HG02763 (cell line): Measurements from ENCODE around the gene FADD.

Experiments
- ATAC-seq: cut with Tn5 transposase; IDR thresholded peaks from one replicate; pipeline ENCODE4 v1.9.1; 2021; ENCODE audit warnings: mild to moderate bottlenecking, moderate library complexity; ENCODE audit not compliant: unreplicated experiment

Gene FADD

GRCh38 chr11:70230840-70231710 lies 28.0 kb downstream of the FADD start:
- no peak for ATAC-seq

DNA sequence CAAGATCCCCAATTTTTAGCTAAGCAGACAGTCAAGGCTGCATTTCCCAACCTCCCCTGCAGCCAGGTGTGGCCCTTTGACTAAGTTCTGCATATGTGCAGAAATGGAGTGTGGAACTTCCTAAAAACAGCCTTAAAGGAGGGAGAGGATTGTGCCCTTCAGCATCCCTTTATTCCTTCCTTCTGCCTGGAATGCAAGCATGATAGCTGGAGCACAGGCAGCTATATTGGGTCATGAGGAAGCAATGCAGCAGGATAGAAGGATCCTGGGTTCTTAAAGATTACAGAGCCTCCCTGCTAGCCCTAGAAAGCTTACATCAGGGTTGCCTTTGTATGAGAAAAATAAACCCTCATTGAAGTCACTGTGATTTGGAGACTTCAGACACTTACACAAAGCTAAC lies 29.9 kb downstream of the FADD start:
- ATAC-seq, result no peak

- no peak for ATAC-seq
These were observed 30.4 kb downstream of the FADD start for GRCh38 chr11:70233511-70233934.

GRCh38 chr11:70233962-70234361 lies 30.9 kb downstream of the FADD start:
- ATAC-seq, result no peak

DNA sequence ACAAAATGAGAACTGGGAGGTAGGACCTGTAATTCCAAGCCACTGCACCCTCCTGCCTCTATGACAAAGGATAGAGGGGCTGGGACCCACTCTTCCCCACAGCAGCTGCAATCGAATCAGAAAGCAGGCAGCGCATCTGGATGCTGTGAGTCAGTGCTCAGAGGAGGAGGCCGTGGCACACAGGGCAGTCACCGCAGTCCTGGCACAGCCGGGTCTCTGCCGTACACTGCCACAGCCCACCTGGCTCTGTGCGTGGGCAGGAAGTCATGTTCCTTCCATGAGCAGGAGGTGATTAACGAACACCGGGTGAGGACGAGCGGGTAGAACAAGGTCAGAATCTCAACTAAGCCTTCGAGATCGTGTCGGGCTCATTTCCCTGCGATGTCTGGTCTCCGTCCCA lies 37.2 kb downstream of the FADD start:
- ATAC-seq, result no peak

DNA sequence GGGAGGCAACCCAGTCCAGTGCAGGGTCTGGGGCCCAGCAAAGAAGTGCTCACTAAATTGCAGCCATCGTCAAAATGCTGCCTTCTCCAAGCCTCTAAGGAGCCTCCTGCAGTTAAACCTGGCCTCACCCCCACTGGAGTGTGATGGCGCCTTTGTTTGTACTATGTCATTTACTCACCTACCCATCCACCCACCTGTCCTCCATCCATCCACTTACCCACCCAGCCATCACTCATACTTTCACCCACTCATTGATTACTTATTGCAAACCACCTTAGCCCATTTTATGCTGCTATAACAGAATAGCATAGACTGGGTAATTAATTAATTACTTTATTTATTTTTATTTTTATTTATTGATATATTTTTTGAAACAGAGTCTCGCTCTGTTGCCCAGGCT lies 38.6 kb downstream of the FADD start:
- no peak for ATAC-seq

- ATAC-seq, result no peak
These were observed 39.8 kb downstream of the FADD start for GRCh38 chr11:70242885-70243284.

- no peak for ATAC-seq
These were observed 41.0 kb downstream of the FADD start for GRCh38 chr11:70243912-70244652.

DNA sequence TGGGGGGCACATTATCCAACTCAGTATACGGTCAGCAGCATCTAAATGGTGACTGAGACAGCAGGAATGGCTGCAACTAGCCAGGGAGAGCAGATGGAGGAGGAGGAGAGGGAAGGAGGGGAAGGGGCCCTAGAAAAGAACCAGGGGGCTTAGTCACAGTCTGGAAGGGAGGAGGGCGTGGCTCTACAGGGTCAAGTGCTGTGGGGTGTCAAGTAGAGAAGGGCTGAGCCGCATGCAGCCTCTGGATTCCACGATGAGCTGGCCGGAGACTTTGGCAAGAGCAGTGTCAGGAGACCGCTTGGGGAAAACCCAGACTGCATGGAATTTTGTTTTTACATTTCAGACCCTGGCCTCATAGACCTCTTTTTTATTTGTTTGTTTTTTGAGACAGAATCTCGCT lies 41.6 kb downstream of the FADD start:
- ATAC-seq, result no peak

DNA sequence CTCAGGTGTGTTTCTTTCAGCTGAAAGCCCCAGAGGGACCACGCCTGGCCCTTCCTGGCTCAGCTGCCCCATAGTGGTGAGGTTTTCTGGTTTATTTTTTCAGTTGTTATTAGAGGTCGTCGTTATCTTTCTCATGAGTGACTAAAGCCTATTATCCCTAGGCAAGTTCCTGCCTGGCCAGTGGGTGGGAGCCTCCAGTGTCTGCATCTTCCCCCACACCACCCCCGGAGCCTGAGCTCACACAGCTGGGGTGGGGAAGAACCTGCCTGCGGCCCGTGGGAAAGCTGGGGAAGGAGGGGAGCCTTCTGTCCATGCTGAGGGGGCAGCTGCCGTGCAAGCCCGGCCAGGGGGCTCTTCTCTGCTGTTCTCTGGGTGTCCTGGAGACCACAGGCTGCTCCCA lies 43.1 kb downstream of the FADD start:
- ATAC-seq, result no peak

DNA sequence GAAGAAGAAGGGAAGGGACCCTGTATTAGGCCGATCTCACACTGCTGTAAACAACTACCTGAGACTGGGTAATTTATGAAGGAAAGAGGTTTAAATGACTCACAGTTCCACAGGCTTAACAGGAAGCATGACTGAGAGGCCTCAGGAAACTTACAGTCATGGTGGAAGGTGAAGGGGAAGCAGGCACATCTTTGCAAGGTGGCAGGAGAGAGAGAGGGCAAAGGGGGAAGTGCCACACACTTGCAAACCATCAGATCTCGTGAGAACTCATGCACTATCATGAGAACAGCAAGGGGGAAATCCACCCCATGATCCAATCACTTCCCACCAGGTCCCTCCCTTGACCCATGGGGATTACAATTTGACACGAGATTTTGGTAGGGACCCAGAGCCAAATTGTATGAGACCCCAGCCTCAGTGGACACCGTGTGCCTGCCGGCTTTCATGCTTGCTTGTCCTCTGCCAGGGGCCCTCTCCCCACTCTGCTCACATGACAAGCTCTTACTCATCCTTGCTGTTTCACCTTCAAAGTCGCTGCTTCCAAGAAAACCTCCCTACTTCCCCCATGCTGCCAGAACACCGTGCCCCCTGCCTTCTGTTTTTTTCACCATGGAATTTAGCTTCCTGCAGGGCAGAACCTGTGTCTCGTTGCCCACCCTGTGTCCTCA lies 44.1 kb downstream of the FADD start:
- ATAC-seq, result no peak

DNA sequence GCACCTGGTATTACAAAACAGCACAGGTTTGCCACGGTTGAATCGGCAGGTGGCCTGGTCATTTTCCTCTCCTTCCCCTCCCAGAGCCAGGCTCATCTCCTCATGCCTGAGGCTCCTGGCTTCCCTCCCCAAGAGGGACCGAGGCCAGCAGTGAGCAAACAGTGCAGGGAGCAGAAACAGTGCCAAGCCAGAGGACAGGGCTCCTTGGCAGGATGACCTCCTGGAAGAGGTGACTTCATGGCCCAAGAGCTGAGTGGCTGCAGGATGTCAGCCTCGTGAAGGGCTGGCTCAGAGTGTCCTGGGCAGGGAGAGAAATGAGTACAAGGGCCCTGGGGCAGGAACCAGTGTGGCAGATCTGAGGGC lies 44.6 kb downstream of the FADD start:
- ATAC-seq, result no peak

DNA sequence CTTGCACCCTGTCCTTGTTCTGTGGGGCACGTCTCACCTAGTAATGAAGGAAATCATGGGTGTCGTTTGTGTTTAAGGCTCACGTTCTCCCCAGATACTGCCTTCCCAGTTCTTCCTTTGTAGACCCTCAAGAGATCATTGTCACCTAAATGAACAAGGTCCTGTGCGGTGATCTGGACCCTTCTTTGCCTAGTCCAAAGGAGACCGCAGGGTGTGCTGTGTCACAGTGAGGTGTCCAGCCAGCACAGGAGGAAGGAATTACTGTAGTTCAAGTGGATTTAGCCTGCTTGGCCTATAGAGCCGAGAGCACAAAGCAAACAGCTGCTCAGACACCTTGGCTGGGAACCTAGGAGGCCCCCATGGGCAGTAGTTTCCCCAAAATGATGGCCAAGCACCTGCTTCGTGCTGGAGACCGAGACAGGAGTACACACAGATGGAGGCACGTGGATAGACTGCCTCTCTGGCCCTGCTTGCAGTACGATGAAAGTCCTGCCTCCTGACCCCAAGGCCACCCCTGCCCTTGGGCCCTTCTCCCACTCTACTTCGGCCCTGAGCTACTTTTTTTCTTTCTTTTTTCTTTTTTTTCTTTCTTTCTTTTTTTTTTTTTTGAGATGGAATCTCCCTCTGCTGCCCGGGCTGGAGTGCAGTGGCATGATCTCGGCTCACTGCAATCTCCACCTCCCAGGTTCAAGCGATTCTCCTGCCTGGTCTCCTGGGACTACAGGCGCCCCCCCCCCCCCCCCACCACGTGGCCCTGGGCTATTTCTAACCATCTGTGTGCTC lies 48.0 kb downstream of the FADD start:
- ATAC-seq, result no peak

GRCh38 chr11:70251659-70252321 lies 48.7 kb downstream of the FADD start:
- ATAC-seq, result no peak

DNA sequence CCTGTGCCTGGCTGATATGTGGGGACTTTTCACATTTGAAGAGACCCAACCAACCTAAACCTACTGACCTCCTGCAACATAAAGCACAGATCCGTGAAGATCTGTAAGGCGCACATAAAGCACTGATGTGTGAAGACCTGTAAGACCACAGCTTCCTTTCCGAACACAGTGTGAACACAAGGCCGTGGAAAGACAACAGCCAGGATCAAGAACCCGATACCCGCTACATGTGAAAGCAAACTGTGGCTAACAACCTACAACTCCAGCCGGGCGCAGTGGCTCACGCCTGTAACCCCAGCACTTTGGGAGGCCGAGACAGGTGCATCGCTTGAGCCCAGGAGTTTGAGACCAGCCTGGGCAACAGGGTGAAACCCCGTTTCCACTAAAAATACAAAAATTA lies 49.7 kb downstream of the FADD start:
- no peak for ATAC-seq

DNA sequence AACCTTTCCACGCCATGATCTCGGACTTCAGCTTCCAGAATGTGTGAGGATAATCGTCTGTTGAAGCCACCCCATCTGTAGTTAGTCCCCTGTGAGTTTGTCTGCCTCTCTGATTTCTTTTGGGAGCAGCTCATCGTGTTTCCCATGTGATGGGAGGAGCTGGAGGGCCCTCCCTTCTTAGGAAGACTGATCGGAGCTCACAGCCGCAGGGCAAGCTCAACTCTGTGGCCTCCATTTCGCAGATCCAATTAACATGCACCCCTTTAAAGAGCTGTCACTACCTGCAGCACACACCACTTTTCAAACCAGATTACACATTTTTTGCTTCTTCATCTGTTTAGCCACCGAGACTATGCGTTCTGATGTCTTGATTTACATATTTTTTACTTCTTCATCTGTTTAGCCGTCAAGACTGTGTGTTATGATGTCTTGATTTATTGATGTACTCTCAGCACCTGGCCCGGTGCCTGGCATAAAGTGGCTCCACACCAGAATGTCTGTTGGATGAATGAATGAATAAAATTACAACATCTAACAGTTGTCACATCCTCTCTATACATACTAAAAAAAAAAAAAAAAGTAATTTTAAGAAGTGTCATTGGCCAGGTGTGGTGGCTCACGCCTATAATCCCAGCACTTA lies 52.5 kb downstream of the FADD start:
- ATAC-seq, result no peak
